Posterior vena cava (tissue), 2 donors: ENCODE results near the gene CDK17. TPM values are rescaled to one million over a fixed set of nuclear protein-coding genes. Genes with fewer than 3 reads are reported as not detected.
"Not testable (repeated sequence)": the region's sequence is repeated elsewhere in the genome, so short reads cannot be mapped to it uniquely, and the experiment has no call there.

Experiments
- DNase-seq: peaks from one replicate; pipeline ENCODE4 v3.0.0-alpha.2; 2020; ENCODE audit warnings: low spot score
- intact Hi-C, 2 donors: fragments of 100-400 bp; cut with DNase I; formaldehyde crosslinking; loops; one replicate each; pipeline versions ENCODE4 v1.14.1 to v1.14.2; 2022 to 2023
- total RNA-seq, 2 donors: library from RNA; stranded (reverse); fragmentation: NEBNext Ultra II Directional; extraction: Animal tissue kit (Norgen Biotek cat#: 25700); gene quantifications; one replicate each; pipeline ENCODE4 v1.2.1, GENCODE V29; 2021
- donor health status: DM: yes; HTN: yes; CAD: no.
- donor health status: DM: yes; HTN: yes; CAD: no.

CDK17 gene
- total RNA-seq, 2 donors from 2014 or later, result 46.4 to 50.1 TPM

- intact Hi-C loops, result no loop called here
- no peak for DNase-seq
These were observed 31.6 kb downstream of the CDK17 start for GRCh38 chr12:96368687-96369086.

DNA sequence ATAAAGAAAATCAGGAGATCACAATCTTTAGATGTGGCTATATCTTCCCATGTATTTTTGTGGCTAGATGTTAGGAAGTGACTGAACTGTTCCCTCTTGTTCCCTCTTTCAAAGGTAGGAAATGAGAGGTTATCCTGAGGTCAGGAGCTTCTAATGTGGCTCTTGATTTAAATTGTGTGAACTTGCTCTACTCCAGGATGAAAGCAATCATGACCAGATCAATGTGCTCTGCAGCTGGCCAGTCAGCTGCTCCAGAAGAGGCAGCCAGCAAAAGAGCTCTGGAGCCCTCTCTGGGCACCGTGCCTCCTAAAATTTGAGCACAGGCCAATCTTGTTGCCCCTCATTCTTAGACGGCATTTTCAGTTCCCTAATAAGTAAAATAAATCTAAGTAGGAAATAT is 32.0 kb downstream of the CDK17 start:
- intact Hi-C loops, result no loop called here
- no peak for DNase-seq

- DNase-seq, result no peak
- intact Hi-C loops, result no loop called here
These were observed 33.9 kb downstream of the CDK17 start for GRCh38 chr12:96366381-96366654.

GRCh38 chr12:96365604-96366380 is 34.4 kb downstream of the CDK17 start:
- DNase-seq, result no peak
- intact Hi-C loops, result no loop called here

DNA sequence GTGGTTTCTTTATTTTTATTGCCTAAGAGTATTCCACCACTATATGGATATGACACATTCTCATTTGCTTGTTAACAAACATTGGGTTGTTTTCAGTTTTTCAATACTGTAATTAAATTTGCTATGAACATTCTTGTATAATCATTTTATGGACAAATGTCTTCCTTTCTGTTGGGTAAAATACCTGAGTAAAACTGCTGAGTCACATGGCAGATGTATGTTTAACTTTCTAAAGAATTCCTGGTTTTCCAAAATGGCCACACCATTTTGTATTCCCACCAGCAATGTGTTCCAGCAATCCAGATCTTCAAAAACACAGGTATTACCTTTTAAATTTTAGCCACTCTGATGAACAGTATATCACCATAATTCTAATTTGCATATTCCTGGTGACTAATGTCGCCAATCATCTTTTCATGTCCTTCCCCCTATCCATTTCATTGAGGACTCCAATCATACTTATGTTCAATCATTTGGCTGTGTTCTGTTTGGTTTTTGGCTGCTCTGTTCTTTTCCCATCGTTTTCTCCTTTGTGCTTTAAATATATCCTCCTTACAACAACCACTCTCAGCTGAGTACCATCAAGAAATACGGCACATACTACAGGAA is 36.0 kb downstream of the CDK17 start:
- intact Hi-C loops, result no loop called here
- no peak for DNase-seq

GRCh38 chr12:96361074-96361473 is 39.2 kb downstream of the CDK17 start:
- DNase-seq, result no peak
- intact Hi-C loops, result no loop called here

GRCh38 chr12:96360550-96360949 is 39.7 kb downstream of the CDK17 start:
- DNase-seq, result no peak
- intact Hi-C loops, result no loop called here

GRCh38 chr12:96359328-96359727 is 40.9 kb downstream of the CDK17 start:
- intact Hi-C loops, result no loop called here
- no peak for DNase-seq

DNA sequence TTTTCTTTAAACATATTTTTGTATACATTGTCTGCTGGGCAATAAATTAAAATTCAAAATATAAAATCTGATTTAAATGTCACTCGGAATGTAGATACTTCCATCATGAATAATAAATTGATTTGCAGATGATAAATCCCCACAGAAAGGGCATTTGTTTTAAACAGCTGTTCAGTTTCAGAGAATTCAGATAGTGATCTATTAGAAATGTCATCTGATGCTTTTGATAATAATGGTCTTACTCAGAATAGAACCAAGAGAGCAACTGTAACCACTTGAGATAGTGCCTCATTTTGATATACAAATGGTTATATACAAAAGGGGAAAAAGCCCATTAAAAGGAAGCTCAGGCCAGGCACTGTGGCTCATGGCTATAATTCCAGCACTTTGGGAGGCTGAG is 43.4 kb downstream of the CDK17 start:
- intact Hi-C loops, result loop anchor here in 1 of 2 donors (1.0 kb wide), 1 partner anchor 9 kb away; no protein-coding TSS in a partner anchor
- no peak for DNase-seq

GRCh38 chr12:96354844-96355534 is 45.2 kb downstream of the CDK17 start:
- intact Hi-C loops, result no loop called here
- no peak for DNase-seq

- no peak for DNase-seq
- intact Hi-C loops, result no loop called here
These were observed 45.9 kb downstream of the CDK17 start for GRCh38 chr12:96354326-96354725.

DNA sequence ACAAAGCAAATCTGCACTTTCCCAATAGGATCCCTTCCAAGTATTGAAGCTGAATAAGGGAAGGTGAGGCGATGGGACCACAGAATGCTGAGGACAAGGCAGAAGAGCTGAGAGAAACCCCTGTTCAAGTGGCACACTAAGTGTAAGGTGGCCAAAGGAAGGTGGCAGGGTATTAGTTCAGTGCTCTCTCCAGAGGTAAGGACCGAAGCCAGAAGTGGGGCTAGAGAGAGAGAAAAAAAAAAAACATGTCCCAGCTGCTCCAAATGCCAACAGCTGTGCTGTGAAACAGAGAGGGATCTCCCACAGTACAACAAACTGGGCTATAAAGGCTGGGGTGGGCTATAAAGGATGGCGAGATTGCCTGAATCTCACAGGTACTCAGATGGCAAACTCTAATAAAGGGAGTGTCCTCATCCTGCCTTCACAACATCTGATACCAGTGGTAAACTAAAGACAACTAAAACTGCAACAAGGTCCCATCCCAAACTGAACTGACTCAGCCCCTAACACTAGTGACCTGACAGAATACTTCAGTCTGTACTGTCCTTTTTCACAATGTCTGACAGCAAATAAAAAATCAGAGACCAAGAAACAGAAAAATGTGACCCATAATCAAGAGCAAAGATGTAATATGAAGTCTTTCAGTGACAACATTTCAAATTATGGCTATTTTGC is 47.9 kb downstream of the CDK17 start:
- intact Hi-C loops, result no loop called here
- DNase-seq, result no peak

DNA sequence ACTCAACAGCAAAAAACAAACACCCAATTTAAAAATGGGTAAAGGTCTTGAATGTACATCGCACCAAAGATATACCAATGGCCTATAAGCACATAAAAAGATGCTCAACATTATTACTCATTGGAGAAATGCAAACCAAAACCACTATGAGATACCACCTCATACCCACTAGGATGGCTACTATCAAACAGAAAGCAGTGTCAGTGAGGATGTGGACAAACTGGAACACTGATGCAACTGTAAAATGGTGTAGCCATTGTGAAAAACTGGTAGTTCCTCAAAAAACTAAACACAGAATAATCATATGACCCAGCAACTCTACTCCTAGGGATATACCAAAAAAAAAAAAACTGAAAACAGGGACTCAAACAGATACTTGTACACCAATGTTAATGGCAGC is 49.3 kb downstream of the CDK17 start:
- intact Hi-C loops, result no loop called here
- no peak for DNase-seq

DNA sequence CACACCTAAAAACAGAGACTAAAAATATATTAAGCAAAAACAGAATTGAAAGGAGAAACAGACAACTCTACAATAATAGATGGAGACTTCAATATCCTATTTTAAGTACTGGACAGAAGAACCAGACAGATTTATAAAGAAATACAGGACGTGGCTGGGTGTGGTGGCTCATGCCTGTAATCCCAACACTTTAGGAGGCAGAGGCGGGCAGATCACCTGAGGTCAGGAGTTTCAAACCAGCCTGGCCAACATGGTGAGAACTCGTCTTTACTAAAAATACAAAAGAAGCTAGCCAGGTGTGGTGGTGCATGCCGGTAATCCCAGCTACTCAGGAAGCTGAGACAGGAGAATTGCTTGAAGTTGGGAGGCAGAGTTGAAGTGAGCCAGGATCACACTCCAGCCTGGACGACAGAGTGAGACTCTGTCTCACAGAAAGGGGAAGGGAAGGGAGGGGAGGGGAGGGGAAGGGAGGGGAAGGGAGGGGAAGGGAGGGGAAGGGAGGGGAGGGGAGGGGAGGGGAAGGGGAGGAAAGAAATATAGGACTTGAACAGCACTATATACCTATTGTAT is 53.0 kb downstream of the CDK17 start:
- no peak for DNase-seq
- intact Hi-C loops, result no loop called here

- DNase-seq, intact Hi-C loops: not testable (repeated sequence)
These were observed 53.5 kb downstream of the CDK17 start for GRCh38 chr12:96346716-96347115.

- intact Hi-C loops, result no loop called here
These were observed 56.0 kb downstream of the CDK17 start for GRCh38 chr12:96344124-96344695.

GRCh38 chr12:96343347-96343954 is 56.8 kb downstream of the CDK17 start:
- no peak for DNase-seq
- intact Hi-C loops, result no loop called here

More at GRCh38 chr12:96344124-96344695, 56.0 kb downstream of the CDK17 start:
- no peak for DNase-seq

DNA sequence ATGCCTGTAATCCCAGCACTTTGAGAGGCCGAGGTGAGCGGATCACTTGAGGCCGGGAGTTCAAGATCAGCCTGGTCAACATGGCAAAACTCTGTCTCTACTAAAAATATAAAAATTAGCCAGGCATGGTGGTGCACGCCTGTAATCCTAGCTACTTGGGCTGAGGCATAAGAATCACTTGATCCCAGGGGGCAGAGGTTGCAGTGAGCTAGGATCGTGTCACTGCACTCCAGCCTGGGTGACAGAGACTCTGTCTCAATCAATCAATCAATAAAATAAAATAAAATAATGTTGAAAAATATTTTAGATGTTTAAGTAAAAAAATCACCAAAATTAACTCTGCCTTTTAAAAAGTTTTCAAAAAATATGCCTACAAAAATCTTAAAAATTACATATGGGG is 60.6 kb downstream of the CDK17 start:
- DNase-seq, intact Hi-C loops: not testable (repeated sequence)

DNA sequence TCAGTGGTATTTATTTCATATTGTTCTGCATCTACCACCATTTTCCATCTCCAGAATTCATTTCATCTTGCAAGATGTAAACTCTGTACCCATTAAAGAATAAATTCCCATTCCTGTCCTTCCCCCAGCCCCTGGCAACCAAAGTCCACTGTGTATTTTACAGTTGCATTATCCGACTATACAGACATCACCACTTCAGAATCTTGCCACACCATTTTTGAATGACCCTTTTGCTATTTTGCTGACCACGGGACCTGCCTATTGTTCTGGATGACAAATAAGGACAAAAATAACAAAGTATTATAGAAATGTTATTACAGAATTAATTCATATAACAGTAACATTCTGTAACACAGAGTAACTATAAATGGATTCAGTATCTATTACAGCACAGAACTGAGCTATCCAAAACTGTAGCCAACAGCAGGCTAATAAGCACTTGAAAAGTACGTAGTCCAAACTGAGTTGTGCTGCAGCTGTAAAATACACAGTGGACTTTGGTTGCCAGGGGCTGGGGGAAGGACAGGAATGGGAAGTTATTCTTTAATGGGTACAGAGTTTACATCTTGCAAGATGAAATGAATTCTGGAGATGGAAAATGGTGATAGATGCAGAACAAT is 61.3 kb downstream of the CDK17 start:
- DNase-seq, result no peak
- intact Hi-C loops, result no loop called here
